Smooth muscle cell of the brain vasculature (primary cell): ENCODE data around the gene TCP11L1.
"Not testable (repeated sequence)": the region's sequence is repeated elsewhere in the genome, so short reads cannot be mapped to it uniquely, and the experiment has no call there.

Source experiments
- DNase-seq: peaks from one replicate; pipeline ENCODE4 v3.0.0-alpha.2; 2012; ENCODE audit warnings: low read depth, low spot score

The TCP11L1 gene

GRCh38 chr11:33029218-33029617, 10.2 kb upstream of the TCP11L1 start:
- DNase-seq = not testable (repeated sequence)

GRCh38 chr11:33033493-33033892, 5.9 kb upstream of the TCP11L1 start:
- DNase-seq = no peak

GRCh38 chr11:33035011-33035410, 4.4 kb upstream of the TCP11L1 start:
- DNase-seq = no peak

GRCh38 chr11:33040033-33040861, 875 bp downstream of the TCP11L1 start:
- DNase-seq = no peak

GRCh38 chr11:33040862-33041453, 1.6 kb downstream of the TCP11L1 start:
- no peak for DNase-seq

GRCh38 chr11:33043221-33043830, 4.0 kb downstream of the TCP11L1 start:
- no peak for DNase-seq

- DNase-seq = no peak
These were observed 4.9 kb downstream of the TCP11L1 start for GRCh38 chr11:33044285-33044756.

GRCh38 chr11:33045551-33046255, 6.3 kb downstream of the TCP11L1 start:
- DNase-seq = no peak

- not testable (repeated sequence) for DNase-seq
These were observed 9.3 kb downstream of the TCP11L1 start for GRCh38 chr11:33048701-33049100.

GRCh38 chr11:33049565-33050408, 10.4 kb downstream of the TCP11L1 start:
- DNase-seq = not testable (repeated sequence)

- no peak for DNase-seq
These were observed 12.9 kb downstream of the TCP11L1 start for GRCh38 chr11:33052231-33052630.

GRCh38 chr11:33055375-33055774, 16.0 kb downstream of the TCP11L1 start:
- no peak for DNase-seq

- no peak for DNase-seq
These were observed 17.9 kb downstream of the TCP11L1 start for GRCh38 chr11:33057284-33057683.

GRCh38 chr11:33059331-33060007, 20.1 kb downstream of the TCP11L1 start:
- DNase-seq = no peak

GRCh38 chr11:33060271-33060670, 20.9 kb downstream of the TCP11L1 start:
- no peak for DNase-seq

- no peak for DNase-seq
These were observed 22.8 kb downstream of the TCP11L1 start for GRCh38 chr11:33062137-33062536.

GRCh38 chr11:33063326-33063881, 24.0 kb downstream of the TCP11L1 start:
- DNase-seq = no peak

GRCh38 chr11:33064033-33064825, 24.9 kb downstream of the TCP11L1 start:
- no peak for DNase-seq

- no peak for DNase-seq
These were observed 25.5 kb downstream of the TCP11L1 start for GRCh38 chr11:33064866-33065265.
